HepG2 (cell line): ENCODE results near the gene METTL26. TPM values are rescaled to one million over a fixed set of nuclear protein-coding genes. Genes with fewer than 3 reads are reported as not detected.

Experiments used
- ARNTL ChIP-seq: sonication (generic); formaldehyde crosslinking; IDR thresholded peaks from 2 replicates; pipeline ENCODE4 v1.4.0; 2020; ENCODE audit warnings: mild to moderate bottlenecking, missing genetic modification reagents
- BRCA1 ChIP-seq: sonication (generic); formaldehyde crosslinking; IDR thresholded peaks from 2 replicates; pipeline ENCODE4 v1.4.0; 2020; ENCODE audit warnings: missing genetic modification reagents
- DNMT3B ChIP-seq: conservative IDR thresholded peaks from 2 replicates; pipeline ENCODE4 v1.6.1; 2016; ENCODE audit warnings: missing biosample characterization, control low read depth
- ERF ChIP-seq: IDR thresholded peaks from 2 replicates; pipeline ENCODE4 v1.6.1; 2018; ENCODE audit warnings: missing biosample characterization, missing genetic modification reagents
- HINFP ChIP-seq: sonication (generic); formaldehyde crosslinking; IDR thresholded peaks from 2 replicates; pipeline ENCODE4 v1.4.0; 2020; ENCODE audit warnings: low read depth, mild to moderate bottlenecking, missing genetic modification reagents
- MTF2 ChIP-seq: sonication (generic); formaldehyde crosslinking; IDR thresholded peaks from 2 replicates; pipeline ENCODE4 v1.5.0; 2020; ENCODE audit warnings: missing genetic modification reagents, borderline replicate concordance
- PRDM10 ChIP-seq: sonication (generic); formaldehyde crosslinking; IDR thresholded peaks from 2 replicates; pipeline ENCODE4 v1.4.0; 2020; ENCODE audit warnings: low read depth, missing genetic modification reagents
- RORA ChIP-seq: sonication (generic); formaldehyde crosslinking; IDR thresholded peaks from 2 replicates; pipeline ENCODE4 v1.5.0; 2020; ENCODE audit warnings: mild to moderate bottlenecking, missing genetic modification reagents, moderate library complexity
- SCMH1 ChIP-seq: sonication (generic); formaldehyde crosslinking; IDR thresholded peaks from 2 replicates; pipeline ENCODE4 v1.9.0; 2021; ENCODE audit warnings: missing genetic modification reagents, mild to moderate bottlenecking, borderline replicate concordance
- SNAPC5 ChIP-seq: sonication (generic); formaldehyde crosslinking; IDR thresholded peaks from 2 replicates; pipeline ENCODE4 v1.8.1; 2023; ENCODE audit warnings: mild to moderate bottlenecking, missing genetic modification reagents, borderline replicate concordance
- STAG1 ChIP-seq: sonication (generic); formaldehyde crosslinking; IDR thresholded peaks from 2 replicates; pipeline ENCODE4 v1.4.0; 2020; ENCODE audit warnings: missing genetic modification reagents
- STAT6 ChIP-seq: sonication (generic); formaldehyde crosslinking; IDR thresholded peaks from 2 replicates; pipeline ENCODE4 v1.4.0; 2020; ENCODE audit warnings: missing genetic modification reagents, mild to moderate bottlenecking, borderline replicate concordance
- ZBTB25 ChIP-seq: IDR thresholded peaks from 2 replicates; pipeline ENCODE4 v1.6.1; 2018; ENCODE audit warnings: missing genetic modification reagents
- ZNF362 ChIP-seq: sonication (generic); formaldehyde crosslinking; IDR thresholded peaks from 2 replicates; pipeline ENCODE4 v1.4.0; 2020; ENCODE audit warnings: missing genetic modification reagents, mild to moderate bottlenecking, borderline replicate concordance
- ZNF704 ChIP-seq: sonication (generic); formaldehyde crosslinking; IDR thresholded peaks from 2 replicates; pipeline ENCODE4 v1.8.1; 2023; ENCODE audit warnings: mild to moderate bottlenecking, inconsistent platforms, moderate library complexity, missing genetic modification reagents, borderline replicate concordance
- polyA plus RNA-seq, 8 experiments: library from polyadenylated mRNA; depleted of rRNA in 3 of 8; stranded (reverse) in 7 of 8; unstranded in 1 of 8; fragments of >200 nt; fragmentation: Illumina TruSeq in 4 of 8; extraction: Trizol in 4 of 8; gene quantifications; 2 replicates each; pipeline versions ENCODE4 v1.2.1 to v1.2.3, GENCODE V29; 2011 to 2016; ENCODE audit warnings: low read depth in 4 of 8, missing spikeins in 1 of 8, mixed read lengths in 1 of 8; ENCODE audit not compliant: insufficient read depth in 1 of 8
- total RNA-seq, 5 experiments: library from RNA; depleted of rRNA; stranded (reverse); fragments of >200 nt; fragmentation: Illumina TruSeq; extraction: Trizol; gene quantifications; 2 replicates each; pipeline ENCODE4 v1.2.3, GENCODE V29; 2016; ENCODE audit warnings: low read depth in 1 of 5

METTL26 gene
- total and polyA plus RNA-seq, 2 of the 13 experiments (the other 11 are each of a cell fraction or from before 2014, with no cell fraction given), result 65.5 to 70.1 TPM

- TF ChIP-seq ZNF704, result no peak
- TF ChIP-seq DNMT3B (CRISPR knock-in tag), result no peak
- TF ChIP-seq ZNF362 (CRISPR knock-in tag), result no peak
- TF ChIP-seq STAT6 (CRISPR knock-in tag), result no peak
- peak; percentile 68 for TF ChIP-seq ARNTL (CRISPR knock-in tag)
- no peak; the same call in 1 of the 2 replicates for TF ChIP-seq SNAPC5 (CRISPR knock-in tag)
- TF ChIP-seq SCMH1, result no peak
- TF ChIP-seq BRCA1 (CRISPR knock-in tag), result no peak
- TF ChIP-seq STAG1 (CRISPR knock-in tag), result no peak
- TF ChIP-seq PRDM10 (CRISPR knock-in tag), result no peak
- TF ChIP-seq HINFP (CRISPR knock-in tag), result 0 out of 2 replicates have a peak, but pooled peaks have one; percentile 15
- 0 out of 2 replicates have a peak, but pooled peaks have one; percentile 17 for TF ChIP-seq ERF (CRISPR knock-in tag)
- TF ChIP-seq ZBTB25 (CRISPR knock-in tag), result no peak
- no peak for TF ChIP-seq RORA (CRISPR knock-in tag)
- TF ChIP-seq MTF2 (CRISPR knock-in tag), result no peak
Measured at GRCh38 chr16:678858-679813, 43.0 kb upstream of the METTL26 start (continued).
